Neural crest cell (in vitro differentiated cells): Measurements from ENCODE around the gene THAP12. TPM values are rescaled to one million over a fixed set of nuclear protein-coding genes. Genes with fewer than 3 reads are reported as not detected.
"Not testable (repeated sequence)": the region's sequence is repeated elsewhere in the genome, so short reads cannot be mapped to it uniquely, and the experiment has no call there.

Experiments
- DNase-seq: peaks from one replicate; pipeline ENCODE4 v3.0.0; 2021; ENCODE audit warnings: low read depth, mixed read lengths, low spot score
- H3K27ac Mint-ChIP-seq: one replicate; pipeline ENCODE4 v1.8.0; 2021; ENCODE audit warnings: mild to moderate bottlenecking, mixed read lengths; ENCODE audit not compliant: unreplicated experiment
- H3K27me3 Mint-ChIP-seq: 2 replicates; pipeline ENCODE4 v1.8.0; 2021; ENCODE audit warnings: low read depth, mild to moderate bottlenecking, mixed read lengths
- H3K36me3 Mint-ChIP-seq: 2 replicates; pipeline ENCODE4 v1.8.0; 2021; ENCODE audit warnings: low read depth, mild to moderate bottlenecking, mixed read lengths
- H3K4me1 Mint-ChIP-seq: 2 replicates; pipeline ENCODE4 v1.8.0; 2021; ENCODE audit warnings: mixed read lengths
- H3K4me3 Mint-ChIP-seq: one replicate; pipeline ENCODE4 v1.8.0; 2021; ENCODE audit warnings: mild to moderate bottlenecking, mixed read lengths
- H3K9me3 Mint-ChIP-seq: 2 replicates; pipeline ENCODE4 v1.8.0; 2021; ENCODE audit warnings: mixed read lengths
- CTCF ChIP-seq: fragments of 200-600 bp; sonication (generic); conservative IDR thresholded peaks from 2 replicates; pipeline ENCODE4 v1.5.0; 2021; ENCODE audit warnings: antibody characterized with exemption, mild to moderate bottlenecking
- total RNA-seq: library from RNA; stranded (reverse); gene quantifications from 2 replicates; pipeline ENCODE4 v1.2.1, GENCODE V29; 2021

The THAP12 gene
- total RNA-seq, 1 donor from 2014 or later = 55.2 TPM

GRCh38 chr11:76322540-76322939, 58.4 kb downstream of the THAP12 start:
- H3K9me3 Mint-ChIP-seq = no peaks in the 10 kb centered on the region
- H3K4me3 Mint-ChIP-seq = no peak overlapping the region
- peaks cover 53% of the 10 kb centered on the region for H3K27me3 Mint-ChIP-seq
- H3K36me3 Mint-ChIP-seq = no peaks in the 10 kb centered on the region
- no peak overlapping the region for H3K27ac Mint-ChIP-seq
- DNase-seq = no peak
- TF ChIP-seq CTCF = no peak
- H3K4me1 Mint-ChIP-seq = peaks cover 8% of the 10 kb centered on the region

GRCh38 chr11:76321820-76322524, 59.0 kb downstream of the THAP12 start:
- Mint-ChIP-seq H3K4me1 (peaks cover 2% of the 10 kb centered on the region), H3K4me3 (no peak overlapping the region), H3K9me3 (no peaks in the 10 kb centered on the region), H3K36me3 (no peaks in the 10 kb centered on the region), H3K27ac (no peak overlapping the region), H3K27me3 (peaks cover 53% of the 10 kb centered on the region)
- no peak for DNase-seq
- no peak for TF ChIP-seq CTCF

- Mint-ChIP-seq H3K4me3 (no peak overlapping the region), H3K27me3 (peaks cover 53% of the 10 kb centered on the region), H3K36me3 (no peaks in the 10 kb centered on the region), H3K4me1 (no peaks in the 10 kb centered on the region), H3K27ac (no peak overlapping the region), H3K9me3 (no peaks in the 10 kb centered on the region)
- TF ChIP-seq CTCF = no peak
- DNase-seq = no peak
Observed at GRCh38 chr11:76321340-76321739, 59.6 kb downstream of the THAP12 start.

- Mint-ChIP-seq H3K4me1 (no peaks in the 10 kb centered on the region), H3K27me3 (peaks cover 53% of the 10 kb centered on the region), H3K36me3 (no peaks in the 10 kb centered on the region), H3K4me3 (peak overlapping the region; percentile 27), H3K9me3 (no peaks in the 10 kb centered on the region), H3K27ac (no peak overlapping the region)
- TF ChIP-seq CTCF = no peak
- no peak for DNase-seq
Observed at GRCh38 chr11:76320929-76321328, 60.0 kb downstream of the THAP12 start.

GRCh38 chr11:76319798-76320197, 61.1 kb downstream of the THAP12 start:
- H3K4me3 Mint-ChIP-seq, DNase-seq, H3K27ac Mint-ChIP-seq, H3K36me3 Mint-ChIP-seq, H3K9me3 Mint-ChIP-seq, H3K4me1 Mint-ChIP-seq: not testable (repeated sequence)
- H3K27me3 Mint-ChIP-seq = peaks cover 56% of the 10 kb centered on the region

- H3K4me3 Mint-ChIP-seq = no peak overlapping the region
- no peaks in the 10 kb centered on the region for H3K4me1 Mint-ChIP-seq
- TF ChIP-seq CTCF = peak; percentile 95
- H3K36me3 Mint-ChIP-seq = no peaks in the 10 kb centered on the region
- H3K27ac Mint-ChIP-seq = no peak overlapping the region
- DNase-seq = peak; percentile 85
- H3K27me3 Mint-ChIP-seq = peaks cover 56% of the 10 kb centered on the region
- H3K9me3 Mint-ChIP-seq = no peaks in the 10 kb centered on the region
Observed at GRCh38 chr11:76318744-76319384, 62.1 kb downstream of the THAP12 start.
